Esophagus squamous epithelium (tissue), 4 donors: ENCODE measurements around the gene PRPSAP2.
"Not testable (repeated sequence)": the region's sequence is repeated elsewhere in the genome, so short reads cannot be mapped to it uniquely, and the experiment has no call there.

Experiments
- POLR2A ChIP-seq, 4 donors: fragments of 450-650 bp; IDR thresholded peaks; one replicate each; pipeline ENCODE4 v1.6.1; 2017; ENCODE audit warnings: antibody characterized with exemption in 4 of 4, mild to moderate bottlenecking in 4 of 4, moderate library complexity in 3 of 4
- TF ChIP-seq, protein P1 (sequence below), 6 experiments: fragments of 450-650 bp in 4 of 6; fragments of 200-600 bp in 2 of 6; sonication (generic) in 2 of 6; IDR thresholded peaks; one replicate each; pipeline ENCODE4 v1.5.1; 2016 to 2019; ENCODE audit warnings: antibody characterized with exemption in 6 of 6, mild to moderate bottlenecking in 4 of 6, moderate library complexity in 4 of 6

DNA sequence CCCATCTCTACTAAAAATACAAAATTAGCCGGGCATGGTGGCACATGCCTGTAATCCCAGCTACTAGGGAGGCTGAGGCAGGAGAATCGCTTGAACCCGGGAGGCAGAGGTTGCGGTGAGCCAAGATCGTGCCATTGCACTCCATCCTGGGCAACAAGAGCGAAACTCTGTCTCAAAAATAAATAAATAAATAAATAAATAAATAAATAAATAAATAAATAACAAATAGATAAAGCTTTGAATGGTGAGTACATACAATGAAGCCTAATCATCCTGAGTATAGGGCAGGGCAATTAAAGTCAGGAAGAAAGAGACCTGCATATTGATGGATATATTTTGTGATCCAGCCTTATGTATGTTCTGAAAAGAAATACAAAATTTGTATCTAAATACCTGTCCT lies 98.1 kb downstream of the PRPSAP2 start:
- TF ChIP-seq POLR2A (IDR thresholded peaks at IDR 0.05) = not testable (repeated sequence)
- TF ChIP-seq, protein P1, sequence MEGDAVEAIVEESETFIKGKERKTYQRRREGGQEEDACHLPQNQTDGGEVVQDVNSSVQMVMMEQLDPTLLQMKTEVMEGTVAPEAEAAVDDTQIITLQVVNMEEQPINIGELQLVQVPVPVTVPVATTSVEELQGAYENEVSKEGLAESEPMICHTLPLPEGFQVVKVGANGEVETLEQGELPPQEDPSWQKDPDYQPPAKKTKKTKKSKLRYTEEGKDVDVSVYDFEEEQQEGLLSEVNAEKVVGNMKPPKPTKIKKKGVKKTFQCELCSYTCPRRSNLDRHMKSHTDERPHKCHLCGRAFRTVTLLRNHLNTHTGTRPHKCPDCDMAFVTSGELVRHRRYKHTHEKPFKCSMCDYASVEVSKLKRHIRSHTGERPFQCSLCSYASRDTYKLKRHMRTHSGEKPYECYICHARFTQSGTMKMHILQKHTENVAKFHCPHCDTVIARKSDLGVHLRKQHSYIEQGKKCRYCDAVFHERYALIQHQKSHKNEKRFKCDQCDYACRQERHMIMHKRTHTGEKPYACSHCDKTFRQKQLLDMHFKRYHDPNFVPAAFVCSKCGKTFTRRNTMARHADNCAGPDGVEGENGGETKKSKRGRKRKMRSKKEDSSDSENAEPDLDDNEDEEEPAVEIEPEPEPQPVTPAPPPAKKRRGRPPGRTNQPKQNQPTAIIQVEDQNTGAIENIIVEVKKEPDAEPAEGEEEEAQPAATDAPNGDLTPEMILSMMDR (IDR thresholded peaks at IDR 0.05) = not testable (repeated sequence)
